ENCODE data around the gene C14orf39.

Gene C14orf39, protein sequence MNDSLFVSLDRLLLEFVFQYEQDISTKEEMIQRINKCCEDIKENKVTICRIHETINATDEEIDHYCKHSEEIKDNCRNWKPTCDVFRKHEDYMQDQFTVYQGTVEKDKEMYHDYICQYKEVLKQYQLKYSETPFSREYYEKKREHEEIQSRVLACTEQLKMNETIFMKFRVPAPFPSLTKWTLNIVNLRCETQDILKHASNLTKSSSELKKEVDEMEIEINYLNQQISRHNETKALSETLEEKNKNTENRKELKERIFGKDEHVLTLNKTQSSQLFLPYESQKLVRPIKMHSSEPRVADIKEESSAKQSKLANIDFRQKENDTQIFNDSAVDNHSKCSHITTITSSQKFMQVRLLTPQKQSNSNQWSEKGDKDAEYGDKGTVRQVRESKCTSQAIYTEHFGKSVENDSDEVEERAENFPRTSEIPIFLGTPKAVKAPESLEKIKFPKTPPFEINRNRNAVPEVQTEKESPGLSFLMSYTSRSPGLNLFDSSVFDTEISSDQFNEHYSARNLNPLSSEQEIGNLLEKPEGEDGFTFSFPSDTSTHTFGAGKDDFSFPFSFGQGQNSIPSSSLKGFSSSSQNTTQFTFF

GRCh38 chr14:60485598-60486251, at the start of gene C14orf39:
C14orf39 (minus strand) TSS chr14:60486063; CDS start chr14:60485078, 985 bp downstream.
- DNase-seq, result no peak
- intact Hi-C loops (cut with DNase I), result loop anchor here (10.0 kb wide), 1 partner anchor 131 kb away; no protein-coding TSS in a partner anchor

DNA sequence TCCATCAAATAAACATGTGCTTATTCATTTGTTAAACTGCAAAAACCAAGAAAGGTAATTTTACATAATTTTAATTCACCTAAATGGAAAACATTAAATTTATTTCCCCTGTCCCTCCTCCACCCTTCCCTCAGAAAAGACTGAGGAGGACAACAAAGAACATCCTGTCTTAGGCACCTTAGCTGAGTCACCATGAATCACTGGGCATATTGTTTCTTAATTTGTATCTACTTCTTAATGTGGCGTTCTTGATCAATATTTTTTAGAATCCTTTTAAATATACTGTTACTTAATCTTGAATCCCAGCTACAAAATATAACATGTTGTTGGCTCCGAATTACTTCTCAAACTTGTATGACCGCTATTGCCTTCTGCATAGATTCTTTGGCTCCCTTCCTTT, 46.6 kb upstream of the C14orf39 start:
- DNase-seq, result no peak
- intact Hi-C loops (cut with DNase I), result no loop called here

GRCh38 chr14:60515511-60516289, 29.8 kb upstream of the C14orf39 start:
- peak in 2 of 10 donors; percentile 55 to 65 for DNase-seq
- intact Hi-C loops (cut with DNase I), result no loop called here

- intact Hi-C loops (cut with DNase I), result no loop called here
- DNase-seq, result peak in 3 of 10 donors; percentile 61 to 74 (median 67)
Observed at GRCh38 chr14:60514741-60515491, 29.1 kb upstream of the C14orf39 start.

GRCh38 chr14:60514378-60514740, 28.5 kb upstream of the C14orf39 start:
- intact Hi-C loops (cut with DNase I), result no loop called here
- DNase-seq, result no peak

DNA sequence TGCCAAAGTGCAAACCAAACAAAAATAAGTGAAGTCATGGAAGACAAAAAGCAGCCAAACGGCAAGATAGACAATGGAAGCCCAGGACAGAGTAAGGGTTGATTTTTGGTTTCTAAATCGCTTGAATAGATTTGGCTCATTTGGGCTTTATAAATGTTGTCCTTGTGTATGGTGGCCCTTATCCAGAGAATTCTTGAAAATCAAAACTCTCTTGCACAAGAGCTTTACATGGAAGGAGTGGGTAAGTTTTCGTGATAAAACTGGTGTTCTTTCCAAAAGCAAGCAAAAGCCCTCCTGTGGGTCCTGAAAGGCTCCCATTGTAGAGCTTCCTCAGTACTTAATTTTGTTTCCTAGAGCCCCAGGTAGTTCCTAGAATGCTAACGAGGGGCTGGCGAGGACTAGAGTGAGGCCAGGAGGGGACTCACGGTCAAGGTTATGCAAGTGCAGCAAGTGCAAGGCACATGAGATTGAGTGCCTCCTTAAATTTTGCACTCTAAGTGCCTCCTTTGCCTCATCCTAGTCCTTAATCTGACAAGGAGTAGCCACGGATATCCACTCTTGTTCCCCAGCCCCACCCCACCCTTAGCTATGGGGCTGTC, 27.2 kb upstream of the C14orf39 start:
- no peak for DNase-seq
- intact Hi-C loops (cut with DNase I), result no loop called here

- no peak for DNase-seq
- intact Hi-C loops (cut with DNase I), result no loop called here
Observed at GRCh38 chr14:60512126-60512525, 26.3 kb upstream of the C14orf39 start.

- intact Hi-C loops (cut with DNase I), result no loop called here
- DNase-seq, result peak in 2 of 10 donors; percentile 66 to 74
Observed at GRCh38 chr14:60510951-60511599, 25.2 kb upstream of the C14orf39 start.

- peak in 1 of 10 donors; percentile 73 for DNase-seq
- intact Hi-C loops (cut with DNase I), result no loop called here
Observed at GRCh38 chr14:60510254-60510950, 24.5 kb upstream of the C14orf39 start.

GRCh38 chr14:60509438-60510253, 23.8 kb upstream of the C14orf39 start:
- DNase-seq, result peak in 1 of 10 donors; percentile 62

DNA sequence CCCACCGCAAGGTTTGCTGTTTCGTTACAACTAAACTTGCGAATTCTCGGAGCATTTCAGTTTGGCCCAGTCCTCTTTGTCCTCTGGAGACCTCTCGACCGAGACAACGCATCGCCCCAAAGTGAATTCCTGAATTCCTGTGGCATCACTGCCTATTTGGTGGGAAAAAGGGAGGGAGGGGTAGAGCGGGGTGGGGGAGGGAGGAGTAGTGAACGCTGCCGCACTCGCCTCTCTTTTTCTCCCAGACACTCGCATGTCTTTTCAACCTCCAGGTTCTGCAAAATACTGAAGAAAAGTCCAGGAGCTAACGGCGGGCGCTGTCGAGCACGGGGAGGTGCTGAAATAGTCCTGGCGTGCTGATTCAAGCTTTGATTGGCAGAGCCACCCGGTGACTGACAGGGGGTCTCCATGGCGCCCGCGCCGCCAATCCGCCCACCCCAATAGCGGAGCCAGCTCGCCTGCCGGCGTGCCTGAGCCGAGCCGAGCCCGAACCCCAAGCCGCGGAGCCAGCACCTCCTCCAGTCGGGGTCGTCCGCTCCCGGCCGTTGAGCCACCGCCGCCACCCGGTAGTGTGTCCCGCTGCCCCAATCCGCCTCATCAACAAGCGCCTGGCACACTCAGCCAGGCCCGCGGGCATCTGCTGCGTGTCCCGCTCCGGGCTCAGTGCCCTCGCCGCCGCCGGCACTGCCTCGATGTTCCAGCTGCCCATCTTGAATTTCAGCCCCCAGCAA, 23.0 kb upstream of the C14orf39 start, which contains the start of gene SIX6:
Gene SIX6, plus strand, starts transcription at position 440 of the 731 bp plus-strand sequence. Its CDS starts 253 bp downstream, at position 693.
- intact Hi-C loops (cut with DNase I), result no loop called here
- DNase-seq, result peak in 2 of 10 donors; percentile 69 to 73

More at GRCh38 chr14:60509438-60510253, 23.8 kb upstream of the C14orf39 start:
- intact Hi-C loops (cut with DNase I), result no loop called here

DNA sequence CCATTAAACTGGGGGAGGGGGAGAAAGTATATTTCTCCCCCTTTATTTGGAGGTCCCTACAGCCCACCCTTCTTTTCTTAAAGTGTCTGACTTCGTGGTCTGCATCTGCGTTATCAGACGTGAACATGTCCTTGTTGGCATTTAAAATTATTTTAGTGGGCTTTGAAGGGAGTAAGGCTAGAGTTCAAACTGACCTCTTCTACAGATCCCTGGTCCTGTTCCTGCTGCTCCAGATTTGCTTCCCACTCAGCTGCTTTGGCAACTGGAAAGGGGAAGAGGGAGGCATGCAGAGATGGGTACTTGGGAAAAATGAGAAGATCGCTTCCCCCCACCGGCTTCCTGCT, 22.5 kb upstream of the C14orf39 start:
- intact Hi-C loops (cut with DNase I), result no loop called here
- no peak for DNase-seq

- no peak for DNase-seq
- intact Hi-C loops (cut with DNase I), result no loop called here
Observed at GRCh38 chr14:60506985-60507829, 21.3 kb upstream of the C14orf39 start.

GRCh38 chr14:60506462-60506984, 20.7 kb upstream of the C14orf39 start:
- DNase-seq, result no peak
- intact Hi-C loops (cut with DNase I), result no loop called here

DNA sequence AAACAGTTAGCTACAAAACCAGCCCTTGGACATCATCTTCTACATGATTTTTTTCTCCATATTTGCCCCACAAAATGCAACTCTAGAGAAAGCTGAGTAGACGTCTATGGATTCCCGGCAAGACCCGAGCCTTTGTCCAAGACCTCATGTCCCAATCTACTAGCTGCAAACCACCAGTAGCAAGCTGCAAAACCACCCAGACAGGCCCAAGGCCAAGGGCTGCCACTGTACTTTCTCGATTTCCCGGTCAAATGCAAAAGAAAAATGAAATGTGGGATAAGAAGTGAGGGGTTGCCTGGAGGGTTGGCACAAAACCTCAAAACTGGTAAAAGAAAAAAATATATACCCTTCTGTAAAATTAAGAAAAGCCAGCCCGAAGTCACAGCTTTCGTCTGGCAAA, 20.1 kb upstream of the C14orf39 start:
- intact Hi-C loops (cut with DNase I), result no loop called here
- no peak for DNase-seq

- no peak for DNase-seq
- intact Hi-C loops (cut with DNase I), result no loop called here
Observed at GRCh38 chr14:60505448-60505847, 19.6 kb upstream of the C14orf39 start.
